Measurements from ENCODE around the gene MEGF6.
A peak's percentile ranks its signal among the peaks of the same experiment; 100 is the strongest.
"Not testable (repeated sequence)": the region's sequence is repeated elsewhere in the genome, so short reads cannot be mapped to it uniquely, and the experiment has no call there.

Gene MEGF6

DNA sequence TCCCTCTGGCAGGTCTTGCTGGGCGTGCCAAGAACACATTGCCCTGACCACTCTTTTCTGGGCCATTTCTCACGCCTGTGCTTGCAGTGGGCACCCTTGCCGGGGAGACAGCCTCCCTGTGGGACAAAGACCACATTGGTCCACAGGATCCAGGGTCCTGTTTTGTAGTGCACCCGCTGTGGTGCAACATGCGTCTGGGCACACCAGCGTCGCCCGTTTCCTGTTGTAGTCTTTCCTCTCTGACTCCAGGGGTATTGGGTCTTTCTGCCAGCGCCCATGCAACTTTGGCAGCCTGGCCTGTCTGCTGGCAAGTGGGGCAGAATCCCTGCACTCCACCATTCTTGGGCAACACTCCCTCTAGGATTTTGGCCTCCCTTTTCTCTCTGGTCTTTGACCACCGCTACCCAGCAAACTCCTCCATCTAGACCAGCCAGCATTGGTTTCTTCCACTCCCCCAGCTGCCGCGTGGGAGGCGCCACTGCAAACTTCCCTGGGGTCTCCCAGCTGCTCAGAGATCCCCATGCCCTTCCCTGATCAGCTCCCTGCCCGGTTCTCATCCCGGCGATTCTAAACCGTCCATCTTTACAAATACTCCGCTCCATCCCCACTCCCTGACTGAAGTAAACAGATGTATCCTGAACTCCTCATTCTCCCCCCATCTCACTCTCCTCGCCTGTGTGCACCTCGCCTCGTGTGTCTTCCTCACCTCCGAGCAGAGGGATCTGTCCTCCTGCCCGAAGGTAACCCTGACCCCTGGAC, 12.3 kb upstream of the MEGF6 start:
- Mint-ChIP-seq H3K36me3 (ENCODE audit: low read depth) (peaks cover 6% of the 10 kb centered on the region), H3K4me1 (peaks cover 46% of the 10 kb centered on the region), H3K27me3 (ENCODE audit: low read depth, poor library complexity) (peaks cover 43% of the 10 kb centered on the region), H3K27ac (peak overlapping the region; percentile 76), H3K4me3 (peak overlapping the region; percentile 91), H3K9me3 (no peaks in the 10 kb centered on the region)
- TF ChIP-seq, protein P1, sequence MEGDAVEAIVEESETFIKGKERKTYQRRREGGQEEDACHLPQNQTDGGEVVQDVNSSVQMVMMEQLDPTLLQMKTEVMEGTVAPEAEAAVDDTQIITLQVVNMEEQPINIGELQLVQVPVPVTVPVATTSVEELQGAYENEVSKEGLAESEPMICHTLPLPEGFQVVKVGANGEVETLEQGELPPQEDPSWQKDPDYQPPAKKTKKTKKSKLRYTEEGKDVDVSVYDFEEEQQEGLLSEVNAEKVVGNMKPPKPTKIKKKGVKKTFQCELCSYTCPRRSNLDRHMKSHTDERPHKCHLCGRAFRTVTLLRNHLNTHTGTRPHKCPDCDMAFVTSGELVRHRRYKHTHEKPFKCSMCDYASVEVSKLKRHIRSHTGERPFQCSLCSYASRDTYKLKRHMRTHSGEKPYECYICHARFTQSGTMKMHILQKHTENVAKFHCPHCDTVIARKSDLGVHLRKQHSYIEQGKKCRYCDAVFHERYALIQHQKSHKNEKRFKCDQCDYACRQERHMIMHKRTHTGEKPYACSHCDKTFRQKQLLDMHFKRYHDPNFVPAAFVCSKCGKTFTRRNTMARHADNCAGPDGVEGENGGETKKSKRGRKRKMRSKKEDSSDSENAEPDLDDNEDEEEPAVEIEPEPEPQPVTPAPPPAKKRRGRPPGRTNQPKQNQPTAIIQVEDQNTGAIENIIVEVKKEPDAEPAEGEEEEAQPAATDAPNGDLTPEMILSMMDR (IDR thresholded peaks at IDR 0.05): no peak
- DNase-seq: peak; percentile 42

DNA sequence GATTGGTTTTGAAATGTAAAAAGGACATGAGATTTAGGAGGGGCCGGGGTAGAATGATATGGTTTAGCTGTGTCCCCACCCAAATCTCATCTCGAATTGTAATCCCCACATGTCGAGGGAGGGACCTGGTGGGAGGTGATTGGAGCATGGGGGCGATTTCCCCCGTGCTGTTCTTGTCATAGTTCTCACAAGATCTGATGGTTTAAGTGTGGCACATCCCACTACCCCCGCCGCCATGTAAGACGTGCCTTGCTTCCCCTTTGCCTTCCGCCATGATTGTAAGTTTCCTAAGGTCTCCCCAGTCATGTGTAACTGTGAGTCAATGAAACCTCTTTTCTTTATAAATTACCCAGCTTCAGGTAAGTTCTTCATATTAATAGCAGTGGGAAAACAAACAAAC, 10.8 kb upstream of the MEGF6 start:
- not testable (repeated sequence) for H3K9me3 Mint-ChIP-seq; H3K27ac Mint-ChIP-seq; DNase-seq; H3K36me3 Mint-ChIP-seq (ENCODE audit: low read depth)
- peaks cover 43% of the 10 kb centered on the region for H3K27me3 Mint-ChIP-seq (ENCODE audit: low read depth, poor library complexity)
- peaks cover 54% of the 10 kb centered on the region for H3K4me1 Mint-ChIP-seq
- H3K4me3 Mint-ChIP-seq: peak overlapping the region; percentile 72

DNA sequence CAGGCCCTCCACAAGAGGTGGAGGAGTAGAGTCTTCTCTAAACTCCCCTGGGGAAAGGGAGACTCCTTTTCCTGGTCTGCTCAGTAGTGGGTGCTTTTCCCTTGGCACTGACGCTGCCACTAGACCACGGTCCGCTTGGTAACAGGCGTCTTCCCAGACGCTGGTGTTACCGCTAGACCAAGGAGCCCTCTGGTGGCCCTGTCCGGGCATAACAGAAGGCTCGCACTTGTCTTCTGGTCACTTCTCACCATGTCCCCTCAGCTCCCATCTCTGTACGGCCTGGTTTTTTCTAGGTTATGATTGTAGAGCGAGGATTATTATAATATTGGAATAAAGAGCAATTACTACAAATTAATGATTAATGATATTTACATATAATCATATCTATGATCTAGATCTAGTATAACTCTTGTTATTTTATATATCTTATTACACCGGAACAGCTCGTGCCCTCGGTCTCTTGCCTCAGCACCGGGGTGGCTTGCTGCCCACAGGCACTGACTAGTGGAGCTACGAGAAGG, 9.9 kb upstream of the MEGF6 start:
- TF ChIP-seq, protein P1 (IDR thresholded peaks at IDR 0.05): peak; percentile 71
- H3K4me1 Mint-ChIP-seq: peaks cover 52% of the 10 kb centered on the region
- not testable (repeated sequence) for H3K27ac Mint-ChIP-seq; H3K9me3 Mint-ChIP-seq; H3K36me3 Mint-ChIP-seq (ENCODE audit: low read depth); H3K4me3 Mint-ChIP-seq
- peaks cover 43% of the 10 kb centered on the region for H3K27me3 Mint-ChIP-seq (ENCODE audit: low read depth, poor library complexity)
- peak; percentile 33 for DNase-seq

DNA sequence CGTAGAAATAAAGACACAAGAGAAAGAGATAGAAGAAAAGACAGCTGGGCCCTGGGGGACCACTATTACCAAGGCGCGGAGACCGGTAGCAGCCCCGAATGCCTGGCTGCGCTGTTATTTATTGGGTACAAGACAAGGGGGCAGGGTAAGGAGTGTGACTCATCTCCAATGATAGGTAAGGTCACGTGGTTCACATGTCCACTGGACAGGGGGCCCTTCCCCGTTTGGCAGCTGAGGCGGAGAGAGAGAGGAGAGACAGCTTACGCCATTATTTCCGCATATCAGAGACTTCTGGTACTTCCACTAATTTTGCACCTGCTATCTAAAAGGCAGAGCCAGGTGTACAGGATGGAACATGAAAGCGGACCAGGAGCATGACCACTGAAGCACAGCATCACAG, 9.4 kb upstream of the MEGF6 start:
- no peak for DNase-seq

DNA sequence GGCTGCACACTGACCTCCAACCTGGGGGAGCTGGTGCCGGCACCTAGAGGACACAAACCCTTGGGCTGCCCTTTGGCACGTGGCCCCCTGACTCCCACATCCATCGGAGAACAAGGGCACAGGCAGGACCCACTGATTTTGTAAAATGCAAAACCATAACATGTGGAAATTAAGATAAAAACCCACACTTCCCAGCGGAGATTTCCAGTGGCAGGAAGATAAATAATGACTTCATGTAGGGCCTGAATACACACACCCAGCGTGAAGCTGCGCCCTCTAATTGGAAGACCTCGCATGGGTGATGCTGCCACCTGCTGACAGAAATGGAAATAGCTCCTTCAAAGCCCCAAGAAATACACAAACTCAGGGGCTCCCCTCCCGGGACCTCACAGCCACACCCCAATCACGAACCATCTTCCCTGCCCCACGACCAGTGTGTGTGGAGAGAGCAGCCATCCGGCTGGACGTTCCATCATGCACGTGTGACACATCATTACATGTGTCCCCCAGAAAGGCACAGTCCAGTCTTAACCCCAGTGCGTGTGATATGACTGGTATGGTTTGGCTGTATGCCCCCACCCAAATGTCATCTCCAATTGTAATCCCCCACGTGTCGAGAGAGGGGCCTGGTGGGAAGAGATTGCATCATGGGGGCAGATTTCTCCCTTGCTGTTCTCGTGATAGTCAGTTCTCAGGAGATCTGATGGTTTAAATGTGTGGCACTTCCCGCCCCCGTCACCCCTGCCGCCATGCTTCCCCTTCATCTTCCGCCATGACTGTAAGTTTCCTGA, 7.8 kb upstream of the MEGF6 start:
- Mint-ChIP-seq H3K4me1 (peaks cover 55% of the 10 kb centered on the region), H3K4me3 (no peak overlapping the region), H3K27ac (no peak overlapping the region), H3K36me3 (ENCODE audit: low read depth) (no peaks in the 10 kb centered on the region), H3K27me3 (ENCODE audit: low read depth, poor library complexity) (peaks cover 51% of the 10 kb centered on the region), H3K9me3 (no peaks in the 10 kb centered on the region)
- TF ChIP-seq, protein P1 (IDR thresholded peaks at IDR 0.05): peak; percentile 86
- DNase-seq: peak; percentile 81

More for the DNA sequence above, 9.4 kb upstream of the MEGF6 start:
- H3K4me3 Mint-ChIP-seq: no peak overlapping the region
- H3K4me1 Mint-ChIP-seq: peaks cover 47% of the 10 kb centered on the region
- TF ChIP-seq, protein P1 (IDR thresholded peaks at IDR 0.05): no peak
- H3K27me3 Mint-ChIP-seq (ENCODE audit: low read depth, poor library complexity): peaks cover 45% of the 10 kb centered on the region
- no peaks in the 10 kb centered on the region for H3K36me3 Mint-ChIP-seq (ENCODE audit: low read depth)
- H3K9me3 Mint-ChIP-seq: no peaks in the 10 kb centered on the region
- no peak overlapping the region for H3K27ac Mint-ChIP-seq

DNA sequence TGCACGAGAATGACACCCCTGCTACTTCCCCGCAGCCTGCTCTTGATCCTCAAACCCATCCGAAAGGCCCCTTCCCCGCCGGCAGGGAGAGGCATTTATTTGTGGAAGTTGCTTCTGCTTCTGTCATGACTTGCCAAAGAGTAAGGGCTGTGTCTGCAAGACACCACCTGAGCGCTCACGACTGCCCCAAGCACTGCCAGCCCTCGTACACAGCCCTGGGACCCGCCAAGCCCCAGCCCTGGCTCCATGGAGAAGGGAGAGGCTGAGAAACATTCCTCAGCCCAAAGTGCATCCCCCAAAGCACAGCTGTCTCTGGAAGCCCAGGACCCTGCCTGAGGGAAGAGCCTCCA, 7.2 kb upstream of the MEGF6 start:
- Mint-ChIP-seq H3K27me3 (ENCODE audit: low read depth, poor library complexity) (peaks cover 50% of the 10 kb centered on the region), H3K36me3 (ENCODE audit: low read depth) (no peaks in the 10 kb centered on the region), H3K9me3 (no peaks in the 10 kb centered on the region), H3K4me1 (peaks cover 55% of the 10 kb centered on the region), H3K27ac (no peak overlapping the region), H3K4me3 (no peak overlapping the region)
- TF ChIP-seq, protein P1 (IDR thresholded peaks at IDR 0.05): no peak
- DNase-seq: no peak

Data from nephron progenitor cell (in vitro differentiated cells).